Stomach (tissue), 9 donors: ENCODE measurements around the gene HSPG2. TPM values are rescaled to one million over a fixed set of nuclear protein-coding genes. Genes with fewer than 3 reads are reported as not detected.

Source experiments
- DNase-seq, 2 donors: peaks; one replicate each; pipeline versions ENCODE4 v3.0.0 to v3.0.0-alpha.2; 2013 to 2019
- H3K27ac ChIP-seq, 5 donors: fragments of 200-600 bp in 4 of 5; sonication (generic) in 4 of 5; one replicate each; pipeline ENCODE4 v1.5.1; 2013 to 2019; ENCODE audit warnings: mild to moderate bottlenecking in 1 of 5, moderate library complexity in 1 of 5
- H3K27me3 ChIP-seq, 3 donors: fragments of 200-600 bp; sonication (generic); one replicate each; pipeline ENCODE4 v1.5.1; 2017 to 2019; ENCODE audit warnings: mixed run types in 1 of 3
- H3K36me3 ChIP-seq, 4 donors: fragments of 200-600 bp; sonication (generic); 1 replicate in 3 of 4; 2 replicates in 1 of 4; pipeline ENCODE4 v1.5.1; 2016 to 2019
- H3K4me1 ChIP-seq, 4 donors: fragments of 200-600 bp; sonication (generic); one replicate each; pipeline ENCODE4 v1.5.1; 2016 to 2019
- H3K4me3 ChIP-seq, 4 donors: fragments of 200-600 bp; sonication (generic) in 3 of 4; one replicate each; pipeline ENCODE4 v1.5.1; 2016 to 2019; ENCODE audit warnings: mild to moderate bottlenecking in 1 of 4
- H3K9me3 ChIP-seq, 4 donors: fragments of 200-600 bp; sonication (generic); one replicate each; pipeline ENCODE4 v1.5.1; 2016 to 2019
- CTCF ChIP-seq, 7 experiments: fragments of 450-650 bp in 4 of 7; fragments of 200-600 bp in 3 of 7; sonication (generic) in 3 of 7; IDR thresholded peaks; one replicate each; pipeline ENCODE4 v1.5.1; 2016 to 2019; ENCODE audit warnings: antibody characterized with exemption in 7 of 7, control low read depth in 2 of 7, mild to moderate bottlenecking in 1 of 7
- EP300 ChIP-seq: sonication (generic); formaldehyde crosslinking; IDR thresholded peaks from one replicate; pipeline ENCODE4 v1.6.1; 2017; ENCODE audit warnings: antibody characterized with exemption
- POLR2A ChIP-seq, 4 donors: fragments of 450-650 bp; IDR thresholded peaks; one replicate each; pipeline ENCODE4 v1.6.1; 2016; ENCODE audit warnings: antibody characterized with exemption in 4 of 4, control low read depth in 2 of 4, mild to moderate bottlenecking in 1 of 4, moderate library complexity in 1 of 4
- POLR2AphosphoS5 ChIP-seq, 3 donors: sonication (generic); formaldehyde crosslinking; IDR thresholded peaks; one replicate each; pipeline ENCODE4 v1.6.1; 2016; ENCODE audit warnings: antibody characterized with exemption in 3 of 3
- WGBS, 5 donors: extraction: QIAGEN DNeasy Blood & Tissue Kit in 3 of 5; methylation state at CpG; one replicate each; pipeline versions ENCODE4 v1.1.5 to v1.1.7; 2013 to 2018; 5-methylcytosine and 5-hydroxymethylcytosine counted together
- intact Hi-C: fragments of 100-400 bp; cut with DNase I; formaldehyde crosslinking; loops from one replicate; pipeline ENCODE4 v1.15.1; 2023; ENCODE audit warnings: low total_unique reads
- polyA plus RNA-seq, 3 donors: library from polyadenylated mRNA; stranded (reverse); fragments of 200-250 nt; gene quantifications; one replicate each; pipeline ENCODE4 v1.2.3, GENCODE V29; 2013
- total RNA-seq, 5 donors: library from RNA; depleted of rRNA; stranded (reverse); fragments of >200 nt; gene quantifications; one replicate each; pipeline versions ENCODE4 v1.1.0 to v1.2.3, GENCODE V29; 2014 to 2016
- donor health status: healthy with polysubstance abuse.
- donor health status: Bipolar disorder and iron deficiency.
- donor health status: healthy.

The HSPG2 gene
- total and polyA plus RNA-seq, 8 donors = 21.7 to 504 (median 133) TPM

- TF ChIP-seq POLR2AphosphoS5 (IDR thresholded peaks at IDR 0.05) (no peak), CTCF (IDR thresholded peaks at IDR 0.05) (no peak), POLR2A (IDR thresholded peaks at IDR 0.05) (no peak), EP300 (no peak)
- Histone ChIP-seq H3K9me3 (no peaks in the 10 kb centered on the region), H3K27me3 (no peaks in the 10 kb centered on the region), H3K4me3 (no peak overlapping the region), H3K36me3 (peaks cover 96 to 100% (median 100%) of the 10 kb centered on the region in 4 donors), H3K4me1 (no peaks in the 10 kb centered on the region), H3K27ac (no peak overlapping the region)
- WGBS, 5 donors = 89 to 94% (median 92%) methylated on average over 11 to 13 of the region's 13 CpGs
- intact Hi-C loops = no loop called here
- no peak for DNase-seq
Measured at GRCh38 chr1:21854751-21855131, 82.4 kb downstream of the HSPG2 start.

GRCh38 chr1:21854090-21854750 lies 82.9 kb downstream of the HSPG2 start:
- DNase-seq = no peak
- 89 to 92% (median 91%) methylated on average over 14 to 21 of the region's 21 CpGs for WGBS, 5 donors
- Histone ChIP-seq H3K27me3 (no peaks in the 10 kb centered on the region), H3K4me1 (no peaks in the 10 kb centered on the region), H3K9me3 (no peaks in the 10 kb centered on the region), H3K27ac (no peak overlapping the region), H3K4me3 (no peak overlapping the region), H3K36me3 (peaks cover 96 to 100% (median 100%) of the 10 kb centered on the region in 4 donors)
- TF ChIP-seq POLR2A (IDR thresholded peaks at IDR 0.05) (no peak), EP300 (no peak), POLR2AphosphoS5 (IDR thresholded peaks at IDR 0.05) (no peak), CTCF (IDR thresholded peaks at IDR 0.05) (no peak)
- intact Hi-C loops = no loop called here

- Histone ChIP-seq H3K36me3 (peaks cover 95 to 100% (median 100%) of the 10 kb centered on the region in 4 donors), H3K27me3 (no peaks in the 10 kb centered on the region), H3K4me3 (no peak overlapping the region), H3K4me1 (no peaks in the 10 kb centered on the region), H3K27ac (peak overlapping the region in 2 of 5 donors; percentile 19 to 24), H3K9me3 (no peaks in the 10 kb centered on the region)
- WGBS, 5 donors = 78 to 83% (median 80%) methylated on average over 7 of the region's 7 CpGs
- TF ChIP-seq POLR2A (IDR thresholded peaks at IDR 0.05) (no peak), CTCF (IDR thresholded peaks at IDR 0.05) (no peak), EP300 (no peak), POLR2AphosphoS5 (IDR thresholded peaks at IDR 0.05) (no peak)
- intact Hi-C loops = no loop called here
- DNase-seq = no peak
Measured at GRCh38 chr1:21853131-21853427, 84.0 kb downstream of the HSPG2 start.

- peaks cover 95 to 100% (median 100%) of the 10 kb centered on the region in 4 donors for H3K36me3 ChIP-seq
- TF ChIP-seq POLR2AphosphoS5 (IDR thresholded peaks at IDR 0.05) (no peak), CTCF (IDR thresholded peaks at IDR 0.05) (no peak), EP300 (no peak), POLR2A (IDR thresholded peaks at IDR 0.05) (no peak)
- no peaks in the 10 kb centered on the region for H3K4me1 ChIP-seq
- H3K4me3 ChIP-seq = no peak overlapping the region
- no peak for DNase-seq
- intact Hi-C loops = no loop called here
- 91 to 92% (median 91%) methylated on average over 14 to 29 of the region's 29 CpGs for WGBS, 5 donors
- no peaks in the 10 kb centered on the region for H3K9me3 ChIP-seq
- no peaks in the 10 kb centered on the region for H3K27me3 ChIP-seq
- peak overlapping the region in 2 of 5 donors; percentile 19 to 24 for H3K27ac ChIP-seq
Measured at GRCh38 chr1:21852282-21853130, 84.6 kb downstream of the HSPG2 start.
